Motor neuron (in vitro differentiated cells): ENCODE results near the gene GPS1. TPM values are rescaled to one million over a fixed set of nuclear protein-coding genes. Genes with fewer than 3 reads are reported as not detected.
A peak's percentile ranks its signal among the peaks of the same experiment; 100 is the strongest.

Source experiments
- ATAC-seq, 8 experiments: fragments of 200-7000 bp; cut with Tn5 transposase; replicated peaks in 6 of 8; 2 replicates each; pipeline ENCODE4 v1.8.0; 2021; ENCODE audit warnings: mild to moderate bottlenecking in 8 of 8, moderate library complexity in 8 of 8
- H3K27ac ChIP-seq, 2 donors: fragments of 250-450 bp; sonication (Bioruptor Pico); 2 replicates each; pipeline ENCODE4 v1.9.0; 2021; ENCODE audit warnings: antibody characterized with exemption in 2 of 2, mild to moderate bottlenecking in 2 of 2, moderate library complexity in 1 of 2
- H3K4me1 ChIP-seq, 2 donors: fragments of 250-450 bp; sonication (Bioruptor Pico); replicated peaks in 1 of 2; 2 replicates each; pipeline ENCODE4 v1.6.1; 2021; ENCODE audit warnings: antibody characterized with exemption in 2 of 2, mild to moderate bottlenecking in 2 of 2, moderate library complexity in 1 of 2
- H3K4me3 ChIP-seq, 5 donors: fragments of 250-450 bp; sonication (Bioruptor Pico); 2 replicates each; pipeline ENCODE4 v1.9.0; 2021; ENCODE audit warnings: antibody characterized with exemption in 5 of 5, mild to moderate bottlenecking in 5 of 5, moderate library complexity in 4 of 5
- WGBS, 10 experiments: fragments of 450-650 bp; shearing (Covaris generic); methylation state at CpG; one replicate each; pipeline ENCODE4 v1.0.0; 2022; 5-methylcytosine and 5-hydroxymethylcytosine counted together
- in situ Hi-C, 9 experiments: fragments of 400-800 bp; cut with MboI; loops; one replicate each; pipeline ENCODE4 v1.15.0; 2021; ENCODE audit warnings: low sequenced_read_pairs in 9 of 9, low pct_unique_long_range_greater_than_20kb in 2 of 9; ENCODE audit not compliant: unreplicated experiment in 9 of 9
- total RNA-seq, 8 experiments: library from RNA; unstranded; fragments of 300-600 nt; gene quantifications; 2 replicates each; pipeline versions ENCODE4 v1.2.3 to v1.2.4, GENCODE V29; 2022

GPS1 gene
- total RNA-seq, 8 experiments from 2014 or later: 54.6 to 97.9 (median 78.2) TPM

GRCh38 chr17:82017612-82018151 is 34.0 kb upstream of the GPS1 start:
- Histone ChIP-seq H3K4me3 (no peak overlapping the region), H3K27ac (no peak overlapping the region), H3K4me1 (peaks cover 16 to 21% of the 10 kb centered on the region in 2 donors)
- in situ Hi-C loops: no loop called here
- whole genome bisulfite sequencing, 10 experiments: 50 to 77% (median 70%) methylated on average over 2 to 3 of the region's 13 CpGs; no CpG with 5 or more reads in 7 of the 10 experiments
- no peak for ATAC-seq

DNA sequence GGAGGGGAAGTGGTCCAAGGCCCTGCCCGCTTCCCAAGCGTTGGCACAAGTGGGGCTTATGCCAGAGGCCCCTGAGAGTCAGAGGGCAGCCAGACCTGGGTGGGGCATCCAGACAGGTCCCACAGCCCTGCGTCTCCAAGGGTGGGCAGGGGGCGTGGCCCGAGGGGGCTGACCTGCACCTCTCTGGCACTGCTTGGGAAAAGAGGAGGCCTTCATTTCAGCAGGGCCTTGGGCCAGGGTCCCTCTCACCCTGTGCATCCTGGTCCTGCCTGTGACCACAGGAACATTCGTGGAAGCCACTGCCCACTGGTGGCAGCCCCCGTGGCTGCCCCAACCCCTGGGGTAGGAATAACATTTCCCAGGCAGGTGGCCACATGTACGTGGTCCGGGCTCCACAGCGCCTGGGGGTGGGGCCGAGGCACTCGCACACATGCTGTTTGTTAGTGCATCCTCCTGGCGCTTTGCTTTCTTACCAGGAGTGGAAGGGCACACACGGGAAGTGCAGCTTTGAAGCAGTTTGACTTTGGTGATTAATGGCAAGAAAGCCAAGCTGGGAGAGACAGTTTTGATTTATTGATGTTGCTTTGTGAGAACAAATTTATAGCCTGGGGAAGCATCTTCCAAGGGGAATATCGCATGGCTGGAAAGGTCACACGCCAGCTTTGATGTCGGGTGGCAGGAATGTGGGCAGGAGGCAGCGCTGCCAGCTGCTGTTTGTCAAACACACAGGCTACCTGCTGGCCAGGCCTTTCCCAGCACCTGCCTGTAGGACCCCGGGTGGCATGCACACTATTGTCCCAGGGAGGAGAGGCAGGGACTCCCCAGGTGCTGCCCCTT is 33.3 kb upstream of the GPS1 start:
- Histone ChIP-seq H3K4me3 (no peak overlapping the region), H3K4me1 (peaks cover 9 to 14% of the 10 kb centered on the region in 2 donors), H3K27ac (no peak overlapping the region)
- in situ Hi-C loops: no loop called here
- 40 to 100% (median 78%) methylated on average over 1 to 9 of the region's 19 CpGs; no CpG with 5 or more reads in 3 of the 10 experiments for WGBS, 10 experiments
- no peak for ATAC-seq

DNA sequence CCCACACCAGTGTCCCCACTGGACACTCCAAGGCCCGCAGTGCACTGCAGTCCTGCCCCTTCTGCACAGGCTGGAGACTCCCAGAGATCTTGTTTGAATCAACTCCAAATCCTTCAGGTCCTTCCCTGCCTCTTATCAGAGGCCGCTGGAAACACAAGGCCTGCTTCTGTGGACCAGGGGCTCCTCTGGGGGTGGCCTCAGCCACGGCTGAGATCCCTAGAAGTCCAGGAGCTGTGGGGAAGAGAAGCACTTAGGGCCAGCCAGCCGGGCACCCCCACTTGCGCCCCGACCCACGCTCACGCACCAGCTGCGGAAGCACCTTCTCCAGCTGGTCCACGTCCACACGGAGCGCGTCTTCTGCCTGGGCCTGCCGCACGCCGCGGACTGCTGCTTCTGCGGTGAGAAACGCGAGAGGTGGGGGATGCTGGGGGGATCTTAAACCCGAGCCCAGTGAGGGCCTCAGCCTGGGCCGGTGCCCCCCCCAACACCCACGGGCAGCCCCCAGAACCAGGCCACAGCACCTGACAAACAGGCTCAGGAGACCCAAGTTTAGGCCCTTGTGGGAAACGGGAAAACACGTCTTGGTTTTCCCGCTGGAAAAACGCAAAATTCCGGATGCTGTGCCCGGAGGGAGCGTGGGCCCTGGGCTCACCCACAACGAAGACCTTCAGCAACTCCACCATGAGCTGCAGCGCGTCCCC is 32.6 kb upstream of the GPS1 start:
- Histone ChIP-seq H3K4me3 (no peak overlapping the region), H3K27ac (no peak overlapping the region), H3K4me1 (peaks cover 13 to 16% of the 10 kb centered on the region in 2 donors)
- WGBS, 10 experiments: 78 to 100% (median 97%) methylated on average over 2 to 13 of the region's 33 CpGs; no CpG with 5 or more reads in 7 of the 10 experiments
- in situ Hi-C loops: no loop called here
- ATAC-seq: no peak

- Histone ChIP-seq H3K4me1 (peaks cover 14 to 19% of the 10 kb centered on the region in 2 donors), H3K4me3 (no peak overlapping the region), H3K27ac (no peak overlapping the region)
- no peak for ATAC-seq
- in situ Hi-C loops: no loop called here
- WGBS, 10 experiments: 72 to 89% (median 80%) methylated on average over 1 to 6 of the region's 34 CpGs; no CpG with 5 or more reads in 7 of the 10 experiments
Measured at GRCh38 chr17:82019690-82020571, 31.8 kb upstream of the GPS1 start.

GRCh38 chr17:82020572-82021106 is 31.1 kb upstream of the GPS1 start:
- no peak overlapping the region for H3K4me3 ChIP-seq
- WGBS, 10 experiments: 60 to 89% methylated on average over 1 to 7 of the region's 14 CpGs; no CpG with 5 or more reads in 8 of the 10 experiments

GRCh38 chr17:82021107-82021899 is 30.4 kb upstream of the GPS1 start:
- Histone ChIP-seq H3K27ac (no peak overlapping the region), H3K4me1 (peaks cover 14% of the 10 kb centered on the region in 2 donors), H3K4me3 (peak overlapping the region; percentile 86 to 96 (median 93))
- peak in 2 of 8 experiments; percentile 2 to 4 for ATAC-seq
- 0 to 50% (median 17%) methylated on average over 1 to 2 of the region's 25 CpGs; no CpG with 5 or more reads in 5 of the 10 experiments for WGBS, 10 experiments
- in situ Hi-C loops: no loop called here

More at GRCh38 chr17:82020572-82021106, 31.1 kb upstream of the GPS1 start:
- ATAC-seq: no peak
- H3K27ac ChIP-seq: no peak overlapping the region
- H3K4me1 ChIP-seq: peaks cover 14 to 15% of the 10 kb centered on the region in 2 donors
- in situ Hi-C loops: no loop called here

DNA sequence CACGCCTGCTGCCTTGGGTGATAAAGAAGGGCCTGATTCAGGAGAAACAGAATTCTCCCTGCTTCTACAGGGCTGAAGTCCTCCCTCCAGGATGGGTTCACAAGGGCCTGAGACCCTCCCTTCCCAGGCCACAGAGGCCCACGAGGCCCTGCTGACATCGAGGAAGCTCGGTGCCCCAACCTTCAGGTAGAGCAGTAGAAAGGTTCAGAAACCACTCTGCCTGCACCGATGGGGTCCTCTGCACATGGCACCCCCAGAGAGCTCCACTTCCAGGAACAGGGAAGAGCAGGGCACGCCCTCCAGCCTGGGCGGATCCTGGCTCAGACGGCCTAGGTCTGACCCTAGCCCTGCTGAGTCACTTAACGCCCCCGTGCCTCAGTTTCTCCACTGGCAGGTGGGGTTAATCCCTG is 29.8 kb upstream of the GPS1 start:
- in situ Hi-C loops: no loop called here
- whole genome bisulfite sequencing, 10 experiments: 0 to 3% (median 0%) methylated on average over 1 to 7 of the region's 10 CpGs; no CpG with 5 or more reads in 6 of the 10 experiments
- peak in 1 of 8 experiments; percentile 1 for ATAC-seq
- Histone ChIP-seq H3K4me3 (peak overlapping the region; percentile 86 to 96 (median 93)), H3K4me1 (peaks cover 14% of the 10 kb centered on the region in 2 donors), H3K27ac (no peak overlapping the region)

- in situ Hi-C loops: no loop called here
- peaks cover 14% of the 10 kb centered on the region in 2 donors for H3K4me1 ChIP-seq
- peak within 1 kb of the TSS; percentile 86 to 96 (median 93) for H3K4me3 ChIP-seq
- peak within 1 kb of the TSS; percentile 59 to 60 for H3K27ac ChIP-seq
- WGBS, 10 experiments: 0 to 20% (median 0%) methylated on average over 1 to 4 of the region's 64 CpGs; no CpG with 5 or more reads in 7 of the 10 experiments
- peak in 1 of 8 experiments; percentile 77 for ATAC-seq
Measured at GRCh38 chr17:82022310-82022980, 29.3 kb upstream of the GPS1 start, which contains the start of gene CENPX. Gene CENPX (minus strand): TSS chr17:82022878. CDS start chr17:82022861, 17 bp downstream.

GRCh38 chr17:82022981-82023446 is 28.7 kb upstream of the GPS1 start, which contains the start of gene LRRC45:
Gene LRRC45 (plus strand): TSS chr17:82023305. CDS start chr17:82023644, 339 bp downstream.
- in situ Hi-C loops: no loop called here
- Histone ChIP-seq H3K4me1 (peaks cover 14% of the 10 kb centered on the region in 2 donors), H3K27ac (peak within 1 kb of the TSS; percentile 59 to 60), H3K4me3 (peak within 1 kb of the TSS; percentile 86 to 96 (median 93))
- peak; percentile 84 to 94 (median 91) for ATAC-seq
- whole genome bisulfite sequencing, 10 experiments: no CpG with 5 or more reads among the region's 42 CpGs

DNA sequence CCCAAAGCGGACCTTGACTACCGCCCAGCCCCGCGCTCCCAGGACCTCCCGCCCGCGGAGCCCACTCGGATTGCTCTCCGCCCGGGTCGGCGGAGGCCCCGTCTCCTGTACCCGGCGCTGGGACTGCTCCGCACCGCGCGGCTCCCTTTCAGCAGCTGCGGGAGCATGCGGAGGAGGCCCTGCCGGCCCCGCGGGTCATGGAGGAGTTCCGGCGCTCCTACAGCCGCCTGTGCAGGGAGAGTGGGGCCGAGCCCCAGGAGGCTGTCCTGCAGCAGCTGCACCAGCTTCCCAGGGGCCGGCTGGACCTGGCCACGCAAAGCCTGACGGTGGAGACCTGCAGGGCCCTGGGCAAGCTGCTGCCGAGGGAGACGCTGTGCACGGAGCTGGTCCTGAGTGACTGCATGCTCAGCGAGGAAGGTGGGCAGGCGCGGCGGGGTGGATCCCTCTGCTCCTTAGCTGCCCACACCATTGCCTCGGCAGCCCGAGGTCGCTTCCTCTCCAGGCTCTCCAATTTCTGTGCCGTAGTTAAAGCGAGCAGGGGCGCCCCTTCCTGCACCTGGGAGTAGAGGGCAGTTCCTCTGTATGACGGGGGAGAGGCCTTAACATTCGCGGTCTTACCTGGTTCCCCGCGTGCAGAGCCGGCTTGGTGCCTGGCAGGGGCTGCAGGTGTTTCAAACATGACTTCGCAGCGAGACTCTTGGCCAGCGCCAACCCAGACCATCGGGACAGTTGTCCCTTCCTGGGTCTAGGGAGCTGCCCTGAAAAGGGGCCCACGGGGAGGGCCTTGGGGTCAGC is 28.1 kb upstream of the GPS1 start:
- H3K27ac ChIP-seq: no peak overlapping the region
- in situ Hi-C loops: no loop called here
- peaks cover 14% of the 10 kb centered on the region in 2 donors for H3K4me1 ChIP-seq
- peak in 6 of 8 experiments; percentile 14 to 32 (median 22) for ATAC-seq
- WGBS, 10 experiments: 3 to 40% (median 10%) methylated on average over 2 to 13 of the region's 55 CpGs; no CpG with 5 or more reads in 6 of the 10 experiments
- H3K4me3 ChIP-seq: peak overlapping the region; percentile 54 to 58 (median 56)
